ENCODE results near the gene IGFLR1.
"Not testable (repeated sequence)": the region's sequence is repeated elsewhere in the genome, so short reads cannot be mapped to it uniquely, and the experiment has no call there.

IGFLR1 gene

DNA sequence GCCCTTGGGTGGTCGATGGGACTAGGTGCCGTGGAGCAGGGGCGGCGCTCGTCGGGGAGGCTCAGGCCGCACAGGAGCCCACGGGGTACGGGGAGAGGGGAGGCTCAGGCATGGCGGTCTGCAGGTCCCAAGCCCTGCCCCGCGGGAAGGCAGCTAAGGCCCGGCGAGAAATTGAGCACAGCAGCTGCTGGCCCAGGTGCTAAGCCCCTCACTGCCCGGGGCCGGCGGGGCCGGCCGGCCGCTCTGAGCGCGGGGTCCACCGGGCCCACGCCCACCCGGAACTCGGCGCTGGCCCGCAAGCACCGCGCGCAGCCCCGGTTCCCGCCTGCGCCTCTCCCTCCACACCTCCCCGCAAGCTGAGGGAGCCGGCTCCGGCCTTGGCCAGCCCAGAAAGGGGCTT lies 51.1 kb downstream of the IGFLR1 start:
- not testable (repeated sequence) for H3K9me3 ChIP-seq (ENCODE audit: control insufficient read depth, insufficient read depth, low read length); H3K27me3 ChIP-seq (ENCODE audit: control insufficient read depth, insufficient read depth, low read length); H3K4me1 ChIP-seq (ENCODE audit: control insufficient read depth, insufficient read depth, low read length); H3K9ac ChIP-seq (ENCODE audit: low read depth, low read length); H3K4me3 ChIP-seq (ENCODE audit: low read depth, low read length); H3K36me3 ChIP-seq (ENCODE audit: control insufficient read depth, insufficient read depth, low read length); H3K27ac ChIP-seq (ENCODE audit: low read depth, low read length)

DNA sequence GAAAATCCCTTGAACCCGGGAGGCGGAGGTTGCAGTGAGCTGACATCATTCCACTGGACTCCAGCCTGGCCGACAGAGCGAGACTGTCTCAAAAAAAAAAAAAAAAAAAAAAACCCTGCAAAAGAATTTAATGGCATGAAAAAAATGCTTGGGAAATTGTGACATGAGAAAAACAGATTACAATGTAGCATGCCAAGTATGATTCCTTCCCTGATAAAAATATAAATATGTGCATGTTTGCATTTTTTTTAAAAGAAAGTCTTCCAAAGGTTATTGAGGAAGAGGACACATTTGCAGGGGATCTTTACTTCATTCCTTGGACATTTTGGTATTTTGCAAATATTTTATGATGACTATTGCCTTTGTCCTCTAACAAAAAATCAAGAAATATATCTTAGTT lies 52.4 kb downstream of the IGFLR1 start:
- H3K9ac ChIP-seq (ENCODE audit: low read depth, low read length) = no peak overlapping the region
- no peaks in the 10 kb centered on the region for H3K36me3 ChIP-seq (ENCODE audit: control insufficient read depth, insufficient read depth, low read length)
- H3K9me3 ChIP-seq (ENCODE audit: control insufficient read depth, insufficient read depth, low read length) = no peaks in the 10 kb centered on the region
- no peak overlapping the region for H3K4me3 ChIP-seq (ENCODE audit: low read depth, low read length)
- H3K4me1 ChIP-seq (ENCODE audit: control insufficient read depth, insufficient read depth, low read length) = no peaks in the 10 kb centered on the region
- H3K27ac ChIP-seq (ENCODE audit: low read depth, low read length) = no peak overlapping the region
- no peaks in the 10 kb centered on the region for H3K27me3 ChIP-seq (ENCODE audit: control insufficient read depth, insufficient read depth, low read length)

Measured in HUES48 (cell line).